Coronary artery (tissue), 2 donors: ENCODE measurements around the gene SUPT20HL2.
"Not testable (repeated sequence)": the region's sequence is repeated elsewhere in the genome, so short reads cannot be mapped to it uniquely, and the experiment has no call there.

Experiments used
- DNase-seq: peaks from one replicate; pipeline ENCODE4 v3.0.0-alpha.2; 2017; ENCODE audit warnings: low spot score
- H3K27ac ChIP-seq, 2 donors: fragments of 200-600 bp; sonication (generic); one replicate each; pipeline ENCODE4 v1.5.1; 2016 to 2019
- H3K4me3 ChIP-seq: fragments of 200-600 bp; sonication (generic); 2 replicates; pipeline ENCODE4 v1.5.1; 2016; ENCODE audit warnings: mild to moderate bottlenecking, moderate library complexity
- CTCF ChIP-seq: fragments of 200-600 bp; sonication (generic); IDR thresholded peaks from one replicate; pipeline ENCODE4 v1.5.1; 2019; ENCODE audit warnings: antibody characterized with exemption

SUPT20HL2 gene

GRCh38 chrX:24332878-24333277 lies 19.0 kb upstream of the SUPT20HL2 start:
- Histone ChIP-seq H3K4me3 (no peak overlapping the region), H3K27ac (no peak overlapping the region)
- TF ChIP-seq CTCF = no peak
- no peak for DNase-seq

- DNase-seq = no peak
- Histone ChIP-seq H3K27ac (no peak overlapping the region), H3K4me3 (no peak overlapping the region)
- no peak for TF ChIP-seq CTCF
These were observed 11.4 kb upstream of the SUPT20HL2 start for GRCh38 chrX:24325231-24325630.

GRCh38 chrX:24321741-24322395 lies 8.0 kb upstream of the SUPT20HL2 start:
- DNase-seq = no peak
- Histone ChIP-seq H3K4me3 (no peak overlapping the region), H3K27ac (no peak overlapping the region)
- no peak for TF ChIP-seq CTCF

GRCh38 chrX:24317567-24317966 lies 3.7 kb upstream of the SUPT20HL2 start:
- no peak overlapping the region for H3K27ac ChIP-seq
- DNase-seq = no peak
- TF ChIP-seq CTCF = no peak
- no peak overlapping the region for H3K4me3 ChIP-seq

GRCh38 chrX:24316111-24316510 lies 2.2 kb upstream of the SUPT20HL2 start:
- Histone ChIP-seq H3K27ac (no peak overlapping the region), H3K4me3 (no peak overlapping the region)
- no peak for DNase-seq
- no peak for TF ChIP-seq CTCF

- not testable (repeated sequence) for H3K4me3 ChIP-seq, DNase-seq, H3K27ac ChIP-seq
These were observed 1.6 kb downstream of the SUPT20HL2 start for GRCh38 chrX:24312249-24312607.

- not testable (repeated sequence) for H3K4me3 ChIP-seq, DNase-seq, H3K27ac ChIP-seq
These were observed 2.2 kb downstream of the SUPT20HL2 start for GRCh38 chrX:24311507-24312248.

GRCh38 chrX:24310916-24311315 lies 3.0 kb downstream of the SUPT20HL2 start:
- DNase-seq, H3K27ac ChIP-seq, H3K4me3 ChIP-seq: not testable (repeated sequence)

GRCh38 chrX:24309580-24310374 lies 4.1 kb downstream of the SUPT20HL2 start:
- H3K4me3 ChIP-seq, H3K27ac ChIP-seq, DNase-seq: not testable (repeated sequence)

GRCh38 chrX:24308803-24309202 lies 5.1 kb downstream of the SUPT20HL2 start:
- not testable (repeated sequence) for H3K4me3 ChIP-seq, H3K27ac ChIP-seq, DNase-seq
